Tibial nerve (tissue), 4 donors: ENCODE data around the gene RUNDC1. TPM values are rescaled to one million over a fixed set of nuclear protein-coding genes. Genes with fewer than 3 reads are reported as not detected.
A peak's percentile ranks its signal among the peaks of the same experiment; 100 is the strongest.

Experiments
- DNase-seq, 2 donors: peaks; one replicate each; pipeline ENCODE4 v3.0.0-alpha.2; 2019; ENCODE audit warnings: low spot score in 2 of 2
- H3K27ac ChIP-seq, 4 donors: fragments of 200-600 bp; sonication (generic) in 3 of 4; one replicate each; pipeline ENCODE4 v1.5.1; 2017 to 2019; ENCODE audit warnings: mild to moderate bottlenecking in 1 of 4
- H3K27me3 ChIP-seq, 2 donors: fragments of 200-600 bp; sonication (generic) in 1 of 2; one replicate each; pipeline versions ENCODE4 v1.5.1 to v1.6.0; 2017 to 2019
- H3K36me3 ChIP-seq, 3 donors: fragments of 200-600 bp; sonication (generic); one replicate each; pipeline ENCODE4 v1.5.1; 2018 to 2019
- H3K4me1 ChIP-seq, 4 donors: fragments of 200-600 bp; sonication (generic) in 3 of 4; one replicate each; pipeline ENCODE4 v1.5.1; 2017 to 2019
- H3K4me3 ChIP-seq, 4 donors: fragments of 200-600 bp; sonication (generic) in 3 of 4; one replicate each; pipeline ENCODE4 v1.5.1; 2017 to 2019; ENCODE audit warnings: mild to moderate bottlenecking in 1 of 4, moderate library complexity in 1 of 4
- H3K9me3 ChIP-seq, 4 donors: fragments of 200-600 bp; sonication (generic) in 3 of 4; one replicate each; pipeline ENCODE4 v1.5.1; 2017 to 2019
- EP300 ChIP-seq, 2 donors: sonication (generic); formaldehyde crosslinking; IDR thresholded peaks; one replicate each; pipeline ENCODE4 v1.6.1; 2017; ENCODE audit warnings: antibody characterized with exemption in 2 of 2, mild to moderate bottlenecking in 1 of 2
- POLR2A ChIP-seq, 2 donors: fragments of 450-650 bp; IDR thresholded peaks; one replicate each; pipeline ENCODE4 v1.6.1; 2017; ENCODE audit warnings: antibody characterized with exemption in 2 of 2, mild to moderate bottlenecking in 2 of 2, moderate library complexity in 2 of 2
- WGBS, 2 donors: methylation state at CpG; one replicate each; pipeline ENCODE4 v1.1.5; 2018; 5-methylcytosine and 5-hydroxymethylcytosine counted together
- total RNA-seq, 4 donors: library from RNA; depleted of rRNA; stranded (reverse); fragments of >200 nt; gene quantifications; one replicate each; pipeline ENCODE4 v1.1.0, GENCODE V29; 2016
- TF ChIP-seq, protein P1 (sequence below), 5 experiments: fragments of 200-600 bp in 3 of 5; fragments of 450-650 bp in 2 of 5; sonication (generic) in 3 of 5; IDR thresholded peaks; one replicate each; pipeline ENCODE4 v1.5.1; 2016 to 2019; ENCODE audit warnings: antibody characterized with exemption in 5 of 5, mild to moderate bottlenecking in 3 of 5, moderate library complexity in 2 of 5

RUNDC1 gene
- total RNA-seq, 4 donors from 2014 or later, result 10.7 to 15.6 (median 12.9) TPM

DNA sequence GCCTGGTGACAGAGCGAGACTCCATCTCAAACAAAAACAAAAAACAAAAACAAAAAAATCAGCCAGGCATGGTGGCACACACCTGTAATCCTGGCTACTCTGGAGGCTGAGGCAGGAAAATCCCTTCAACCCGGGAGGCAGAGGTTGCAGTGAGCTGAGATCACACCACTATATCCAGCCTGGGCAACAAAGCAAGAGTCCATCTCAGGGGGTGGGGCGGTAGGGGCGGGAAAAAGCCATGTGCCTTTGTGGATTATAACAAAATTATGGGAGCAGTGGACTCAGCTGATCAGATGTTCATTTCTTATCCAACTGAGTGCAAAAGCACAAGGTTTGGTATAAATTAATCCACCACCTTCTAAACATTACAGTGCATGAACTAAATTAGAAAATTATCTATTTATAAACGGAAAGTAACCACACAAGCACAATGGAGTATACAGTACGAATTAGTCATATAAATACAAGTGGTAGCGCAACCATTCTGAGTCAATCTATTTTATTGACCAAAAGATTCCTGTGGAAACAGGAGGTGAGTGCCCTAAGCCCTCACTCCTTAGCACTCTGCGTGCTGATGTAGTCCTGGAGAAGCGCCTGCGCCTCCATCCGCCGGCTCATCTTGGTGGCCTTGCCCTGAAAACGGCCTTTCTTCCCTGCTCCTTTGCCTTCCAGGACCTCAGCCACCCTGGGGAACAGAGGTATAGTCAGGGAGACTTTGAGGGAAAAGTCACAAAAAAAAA is 30.2 kb upstream of the RUNDC1 start:
- peaks cover 0 to 74% (median 21%) of the 10 kb centered on the region in 3 donors for H3K36me3 ChIP-seq
- H3K9me3 ChIP-seq, result no peaks in the 10 kb centered on the region
- no peaks in the 10 kb centered on the region for H3K4me1 ChIP-seq
- no peak overlapping the region for H3K27ac ChIP-seq
- DNase-seq, result no peak
- no peaks in the 10 kb centered on the region for H3K27me3 ChIP-seq
- no peak overlapping the region for H3K4me3 ChIP-seq
- TF ChIP-seq, protein P1, sequence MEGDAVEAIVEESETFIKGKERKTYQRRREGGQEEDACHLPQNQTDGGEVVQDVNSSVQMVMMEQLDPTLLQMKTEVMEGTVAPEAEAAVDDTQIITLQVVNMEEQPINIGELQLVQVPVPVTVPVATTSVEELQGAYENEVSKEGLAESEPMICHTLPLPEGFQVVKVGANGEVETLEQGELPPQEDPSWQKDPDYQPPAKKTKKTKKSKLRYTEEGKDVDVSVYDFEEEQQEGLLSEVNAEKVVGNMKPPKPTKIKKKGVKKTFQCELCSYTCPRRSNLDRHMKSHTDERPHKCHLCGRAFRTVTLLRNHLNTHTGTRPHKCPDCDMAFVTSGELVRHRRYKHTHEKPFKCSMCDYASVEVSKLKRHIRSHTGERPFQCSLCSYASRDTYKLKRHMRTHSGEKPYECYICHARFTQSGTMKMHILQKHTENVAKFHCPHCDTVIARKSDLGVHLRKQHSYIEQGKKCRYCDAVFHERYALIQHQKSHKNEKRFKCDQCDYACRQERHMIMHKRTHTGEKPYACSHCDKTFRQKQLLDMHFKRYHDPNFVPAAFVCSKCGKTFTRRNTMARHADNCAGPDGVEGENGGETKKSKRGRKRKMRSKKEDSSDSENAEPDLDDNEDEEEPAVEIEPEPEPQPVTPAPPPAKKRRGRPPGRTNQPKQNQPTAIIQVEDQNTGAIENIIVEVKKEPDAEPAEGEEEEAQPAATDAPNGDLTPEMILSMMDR (IDR thresholded peaks at IDR 0.05), result no peak
- TF ChIP-seq POLR2A (IDR thresholded peaks at IDR 0.05) (no peak), EP300 (IDR thresholded peaks at IDR 0.05) (no peak)
- 92 to 93% methylated on average over 13 of the region's 13 CpGs for WGBS, 2 donors

DNA sequence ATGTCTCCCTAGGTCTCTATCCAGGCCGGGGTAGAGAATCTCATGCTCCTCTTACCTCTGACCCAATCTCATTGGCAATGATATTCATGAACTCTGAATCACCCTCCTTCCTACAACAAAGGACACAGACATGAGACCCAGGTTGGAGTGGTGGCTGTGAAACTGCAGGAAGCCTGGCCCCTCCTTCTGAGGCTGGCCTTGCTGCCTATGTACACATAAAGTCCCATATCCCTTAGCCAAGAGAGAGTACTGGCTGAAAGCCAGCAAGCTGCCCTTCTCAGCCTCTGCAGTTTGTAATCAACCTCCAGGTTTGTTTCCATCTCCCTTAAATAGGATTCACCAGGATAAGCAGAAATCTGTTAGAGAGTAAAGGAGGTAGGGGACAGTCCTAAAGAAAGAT is 26.7 kb upstream of the RUNDC1 start:
- DNase-seq, result no peak
- TF ChIP-seq, protein P1 (IDR thresholded peaks at IDR 0.05), result no peak
- TF ChIP-seq POLR2A (IDR thresholded peaks at IDR 0.05) (no peak), EP300 (IDR thresholded peaks at IDR 0.05) (no peak)
- H3K4me3 ChIP-seq, result no peak overlapping the region
- no peak overlapping the region for H3K27ac ChIP-seq
- H3K4me1 ChIP-seq, result no peaks in the 10 kb centered on the region
- H3K36me3 ChIP-seq, result peaks cover 0 to 96% (median 28%) of the 10 kb centered on the region in 3 donors
- no peaks in the 10 kb centered on the region for H3K27me3 ChIP-seq
- WGBS, 2 donors, result 91 to 100% methylated on average over 1 of the region's 1 CpG
- no peaks in the 10 kb centered on the region for H3K9me3 ChIP-seq

DNA sequence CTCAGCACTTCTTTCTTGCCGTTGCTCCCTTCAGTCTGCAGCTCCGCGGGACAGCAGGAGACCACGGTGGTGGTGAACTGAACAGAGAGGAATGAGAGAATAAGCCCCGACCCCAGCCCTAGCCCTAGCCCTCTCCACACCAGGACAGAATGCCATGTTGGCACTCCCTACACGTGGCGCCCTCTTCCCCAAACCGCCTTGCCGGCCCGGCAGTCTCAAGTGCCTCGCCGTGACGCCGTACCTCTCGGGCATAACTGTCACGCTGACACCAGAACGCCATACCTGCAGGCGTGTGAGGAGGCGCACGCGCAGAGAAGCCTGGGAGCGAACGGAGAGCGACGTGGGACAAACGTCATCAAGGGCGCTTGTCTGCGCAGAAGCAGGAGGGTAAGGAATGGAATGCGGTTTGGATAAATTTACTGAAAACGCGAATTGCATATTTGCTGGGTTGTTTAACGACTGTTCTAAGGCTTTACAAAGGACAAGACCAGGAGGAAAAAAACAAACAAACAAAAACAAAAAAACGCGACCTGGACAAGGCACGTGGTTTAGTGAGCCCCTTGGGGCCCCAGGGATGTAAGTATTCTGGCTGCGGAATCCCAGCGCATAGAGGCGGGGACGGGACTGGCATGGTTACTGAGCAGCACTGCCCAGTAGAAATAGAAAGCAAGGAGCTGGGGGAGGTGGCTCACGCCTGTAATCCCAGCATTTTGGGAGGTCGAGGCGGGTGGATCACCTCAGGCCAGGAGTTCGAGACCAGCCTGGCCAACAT is 16.0 kb upstream of the RUNDC1 start, which contains the start of gene AARSD1:
Gene AARSD1, minus strand, starts transcription at position 294 of the 772 bp plus-strand sequence. Its CDS starts 14 bp downstream, at position 280.
- H3K9me3 ChIP-seq, result no peaks in the 10 kb centered on the region
- H3K4me1 ChIP-seq, result peaks cover 0 to 14% (median 3%) of the 10 kb centered on the region in 4 donors
- peak; percentile 79 to 84 for DNase-seq
- peak within 1 kb of the TSS; percentile 74 to 89 (median 83) for H3K27ac ChIP-seq
- H3K4me3 ChIP-seq, result peak within 1 kb of the TSS; percentile 50 to 83 (median 76)
- peaks cover 0 to 34% (median 13%) of the 10 kb centered on the region in 3 donors for H3K36me3 ChIP-seq
- TF ChIP-seq EP300 (IDR thresholded peaks at IDR 0.05) (peak; percentile 90 to 98), POLR2A (IDR thresholded peaks at IDR 0.05) (peak in 1 of 2 donors; percentile 66)
- TF ChIP-seq, protein P1 (IDR thresholded peaks at IDR 0.05), result peak in 1 of 5 experiments; percentile 49
- WGBS, 2 donors, result 3 to 4% methylated on average over 43 of the region's 43 CpGs
- H3K27me3 ChIP-seq, result no peaks in the 10 kb centered on the region

DNA sequence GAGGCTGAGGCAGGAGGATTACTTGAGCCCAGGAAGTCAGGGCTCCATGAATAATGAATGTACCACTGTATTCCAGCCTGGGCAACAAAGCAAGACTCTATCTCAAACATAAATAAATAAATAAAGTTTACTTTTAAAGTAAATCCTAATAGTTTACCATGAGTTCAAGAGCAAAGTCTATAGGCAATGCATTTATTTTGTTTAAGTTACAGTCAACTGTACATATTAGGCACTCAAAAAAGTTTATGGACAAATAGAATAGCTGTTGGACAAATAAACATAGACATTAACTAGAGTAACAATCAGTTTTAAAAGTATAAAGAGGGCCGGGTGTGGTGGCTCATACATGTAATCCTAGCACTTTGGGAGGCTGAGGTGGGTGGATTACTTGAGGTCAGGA is 12.4 kb upstream of the RUNDC1 start:
- no peak for TF ChIP-seq POLR2A (IDR thresholded peaks at IDR 0.05)
- TF ChIP-seq EP300 (IDR thresholded peaks at IDR 0.05), result no peak
- TF ChIP-seq, protein P1 (IDR thresholded peaks at IDR 0.05), result no peak
- H3K36me3 ChIP-seq, result peaks cover 0 to under 1% (median 0%) of the 10 kb centered on the region in 3 donors
- H3K4me3 ChIP-seq, result no peak overlapping the region
- H3K4me1 ChIP-seq, result peaks cover 0 to 10% (median 3%) of the 10 kb centered on the region in 4 donors
- H3K27ac ChIP-seq, result no peak overlapping the region
- no peaks in the 10 kb centered on the region for H3K27me3 ChIP-seq
- DNase-seq, result no peak
- WGBS, 2 donors, result 78 to 79% methylated on average over 1 of the region's 1 CpG
- H3K9me3 ChIP-seq, result no peaks in the 10 kb centered on the region
